ENCODE data around the gene TEX11.

The TEX11 gene

GRCh38 chrX:70494441-70494840 lies 414.1 kb downstream of the TEX11 start:
- peak; percentile 43 for DNase-seq (ENCODE audit: low read depth)

GRCh38 chrX:70488856-70489255 lies 419.7 kb downstream of the TEX11 start:
- DNase-seq (ENCODE audit: low read depth) = no peak

- DNase-seq (ENCODE audit: low read depth) = no peak
Observed at GRCh38 chrX:70485466-70485865, 423.0 kb downstream of the TEX11 start.

- DNase-seq (ENCODE audit: low read depth) = no peak
Observed at GRCh38 chrX:70482300-70482699, 426.2 kb downstream of the TEX11 start.

GRCh38 chrX:70481471-70482270 lies 426.8 kb downstream of the TEX11 start:
- DNase-seq (ENCODE audit: low read depth) = no peak

GRCh38 chrX:70480660-70481018 lies 427.9 kb downstream of the TEX11 start:
- DNase-seq (ENCODE audit: low read depth) = no peak

GRCh38 chrX:70479922-70480659 lies 428.4 kb downstream of the TEX11 start:
- DNase-seq (ENCODE audit: low read depth) = peak; percentile 3

GRCh38 chrX:70479247-70479921 lies 429.1 kb downstream of the TEX11 start:
- DNase-seq (ENCODE audit: low read depth) = peak; percentile 81

All from ELR (cell line).